Heart left ventricle (tissue), 13 donors: ENCODE data around the gene CLIP2.

Experiments
- CTCF ChIP-seq, 12 donors: fragments of 200-600 bp; sonication (generic) in 4 of 12; IDR thresholded peaks; one replicate each; pipeline versions ENCODE4 v1.5.0 to v1.8.0; 2018 to 2022; ENCODE audit warnings: antibody characterized with exemption in 12 of 12, mild to moderate bottlenecking in 5 of 12
- POLR2A ChIP-seq, 2 donors: fragments of 450-650 bp; IDR thresholded peaks; one replicate each; pipeline ENCODE4 v1.6.1; 2017; ENCODE audit warnings: antibody characterized with exemption in 2 of 2, mild to moderate bottlenecking in 2 of 2, moderate library complexity in 2 of 2
- donor health status: ischemic (EF 13 %, LVEDD 7.1; RV severe dilation, severe dysfunction).
- donor health status: DM: no; HTN: yes; CAD: no.
- donor health status: DM: no; HTN: no; CAD: no.
- donor health status: ischemic (EF 25% LVEDD 6.9; RV normal size, moderate dysfunction).
- donor health status: ischemic (EF 25% LVEDD 5.7; RV mildly dilated, moderate dysfunction).
- donor health status: ischemic (EF 35%, LVEDD 5.7; RV mildly dilated, moderate dysfunction).
- donor health status: nonischemic (EF 11% LVEDD 7.7; RV severe dilation, severe dysfunction).
- donor health status: DM: yes; HTN: yes; CAD: no.
- donor health status: PGD.
- donor health status: ischemic (EF 29% LVEDD 5.4; RV normal size, mild dysfunction).
- donor health status: nonischemic (EF 23%, LVEDD 6.1; RV moderate dilation, normal function).

DNA sequence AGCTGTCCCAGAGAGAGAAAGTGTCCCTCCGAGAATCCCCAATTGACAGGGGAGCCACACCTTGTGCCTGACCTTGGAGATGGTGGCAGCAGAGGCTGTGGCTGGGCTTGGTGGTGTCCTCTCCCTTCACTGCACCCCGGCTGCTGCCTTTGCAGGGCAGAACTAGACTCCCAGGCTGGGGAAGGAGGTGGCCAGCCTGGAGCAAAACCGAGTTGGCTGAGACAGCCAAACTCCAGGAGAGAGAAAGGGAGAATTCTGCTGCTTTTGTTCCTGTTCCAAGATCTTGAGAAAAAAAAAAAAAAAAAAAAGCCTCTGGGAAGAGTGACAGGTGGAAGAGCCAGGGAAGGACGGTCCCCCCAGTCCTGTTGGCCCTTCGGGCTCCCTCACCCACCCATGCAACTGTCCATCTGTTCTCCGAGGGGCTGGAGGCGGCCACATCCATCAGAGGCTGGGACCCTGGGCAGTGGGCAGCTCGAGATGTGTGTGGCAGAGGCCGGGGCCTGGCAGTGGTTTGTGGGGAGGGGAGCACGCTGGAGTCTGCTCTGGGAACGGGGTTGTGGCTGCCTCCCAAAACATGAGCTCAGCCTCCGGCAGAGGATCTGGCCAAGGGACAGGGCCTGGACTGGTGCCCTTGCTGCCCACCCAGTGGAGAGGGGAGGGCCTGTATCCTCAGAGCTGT lies 35.5 kb downstream of the CLIP2 start:
- TF ChIP-seq CTCF (IDR thresholded peaks at IDR 0.05) (no peak), POLR2A (IDR thresholded peaks at IDR 0.05) (no peak)
